Fibroblast of upper back skin (primary cell): ENCODE data around the gene SENP1.
A peak's percentile ranks its signal among the peaks of the same experiment; 100 is the strongest.

Experiments used
- DNase-seq: peaks from one replicate; pipeline ENCODE4 v3.0.0-alpha.2; 2013

The SENP1 gene

GRCh38 chr12:48015129-48015528, 90.8 kb downstream of the SENP1 start:
- DNase-seq = no peak

- DNase-seq = no peak
Observed at GRCh38 chr12:48013287-48013686, 92.6 kb downstream of the SENP1 start.

- DNase-seq = no peak
Observed at GRCh38 chr12:48012070-48012469, 93.8 kb downstream of the SENP1 start.

- no peak for DNase-seq
Observed at GRCh38 chr12:48010366-48010970, 95.4 kb downstream of the SENP1 start.

- no peak for DNase-seq
Observed at GRCh38 chr12:48009471-48009870, 96.4 kb downstream of the SENP1 start.

GRCh38 chr12:48008950-48009349, 96.9 kb downstream of the SENP1 start:
- DNase-seq = no peak

GRCh38 chr12:48008349-48008748, 97.5 kb downstream of the SENP1 start:
- DNase-seq = no peak

GRCh38 chr12:48007206-48007605, 98.7 kb downstream of the SENP1 start:
- DNase-seq = no peak

- no peak for DNase-seq
Observed at GRCh38 chr12:48005750-48006021, 100.2 kb downstream of the SENP1 start.

- DNase-seq = no peak
Observed at GRCh38 chr12:48005001-48005749, 100.7 kb downstream of the SENP1 start.

- no peak for DNase-seq
Observed at GRCh38 chr12:48004053-48004941, 101.6 kb downstream of the SENP1 start, which contains the start of gene COL2A1. TSS of gene COL2A1 (minus strand) at chr12:48004476. CDS start at chr12:48004321, 155 bp downstream.

- no peak for DNase-seq
Observed at GRCh38 chr12:48003226-48004052, 102.4 kb downstream of the SENP1 start.

GRCh38 chr12:48002773-48003218, 103.1 kb downstream of the SENP1 start:
- peak; percentile 11 for DNase-seq

GRCh38 chr12:48002414-48002730, 103.5 kb downstream of the SENP1 start:
- DNase-seq = no peak

GRCh38 chr12:48001505-48002413, 104.1 kb downstream of the SENP1 start:
- DNase-seq = peak; percentile 19

- DNase-seq = peak; percentile 55
Observed at GRCh38 chr12:48000878-48001504, 104.9 kb downstream of the SENP1 start.

- DNase-seq = no peak
Observed at GRCh38 chr12:47999816-48000215, 106.1 kb downstream of the SENP1 start.

- DNase-seq = no peak
Observed at GRCh38 chr12:47997321-47997720, 108.6 kb downstream of the SENP1 start.

GRCh38 chr12:47995981-47996401, 109.9 kb downstream of the SENP1 start:
- peak; percentile 48 for DNase-seq

GRCh38 chr12:47993491-47993890, 112.4 kb downstream of the SENP1 start:
- no peak for DNase-seq
